Tibial nerve (tissue), 3 donors: ENCODE data around the gene SERPINA3.

ENCODE experiments used
- CTCF ChIP-seq, 5 experiments: fragments of 200-600 bp in 3 of 5; fragments of 450-650 bp in 2 of 5; sonication (generic) in 3 of 5; IDR thresholded peaks; one replicate each; pipeline ENCODE4 v1.5.1; 2016 to 2019; ENCODE audit warnings: antibody characterized with exemption in 5 of 5, mild to moderate bottlenecking in 3 of 5, moderate library complexity in 2 of 5
- POLR2A ChIP-seq, 2 donors: fragments of 450-650 bp; IDR thresholded peaks; one replicate each; pipeline ENCODE4 v1.6.1; 2017; ENCODE audit warnings: antibody characterized with exemption in 2 of 2, mild to moderate bottlenecking in 2 of 2, moderate library complexity in 2 of 2

- TF ChIP-seq CTCF (IDR thresholded peaks at IDR 0.05) (no peak), POLR2A (IDR thresholded peaks at IDR 0.05) (no peak)
Measured at GRCh38 chr14:94614802-94615201, 2.6 kb downstream of the SERPINA3 start.
